Testis (tissue), 3 donors: Measurements from ENCODE around the gene OR5M10. TPM values are rescaled to one million over a fixed set of nuclear protein-coding genes. Genes with fewer than 3 reads are reported as not detected.
"Not testable (repeated sequence)": the region's sequence is repeated elsewhere in the genome, so short reads cannot be mapped to it uniquely, and the experiment has no call there.

Experiments used
- DNase-seq: peaks from one replicate; pipeline ENCODE4 v3.0.0-alpha.2; 2019
- H3K27ac ChIP-seq, 2 donors: fragments of 200-600 bp; sonication (generic); one replicate each; pipeline ENCODE4 v1.5.1; 2019
- H3K27me3 ChIP-seq: fragments of 200-600 bp; sonication (generic); one replicate; pipeline ENCODE4 v1.5.1; 2019
- H3K36me3 ChIP-seq: fragments of 200-600 bp; sonication (generic); one replicate; pipeline ENCODE4 v1.5.1; 2017; ENCODE audit warnings: low read depth; ENCODE audit errors: missing control alignments
- H3K4me1 ChIP-seq: fragments of 200-600 bp; sonication (generic); one replicate; pipeline ENCODE4 v1.5.1; 2019
- H3K4me3 ChIP-seq, 2 donors: fragments of 200-600 bp; sonication (generic); one replicate each; pipeline ENCODE4 v1.5.1; 2017 to 2019
- H3K9me3 ChIP-seq: fragments of 200-600 bp; sonication (generic); one replicate; pipeline ENCODE4 v1.5.1; 2017
- CTCF ChIP-seq, 3 experiments: fragments of 450-650 bp in 2 of 3; fragments of 200-600 bp in 1 of 3; sonication (generic) in 1 of 3; IDR thresholded peaks; one replicate each; pipeline ENCODE4 v1.5.1; 2016 to 2019; ENCODE audit warnings: antibody characterized with exemption in 3 of 3, mild to moderate bottlenecking in 2 of 3, moderate library complexity in 1 of 3
- POLR2A ChIP-seq: fragments of 450-650 bp; IDR thresholded peaks from one replicate; pipeline ENCODE4 v1.6.1; 2017; ENCODE audit warnings: antibody characterized with exemption, mild to moderate bottlenecking, moderate library complexity
- WGBS, 2 donors: methylation state at CpG; one replicate each; pipeline ENCODE4 v1.1.5; 2018; 5-methylcytosine and 5-hydroxymethylcytosine counted together
- intact Hi-C: fragments of 100-400 bp; cut with DNase I; formaldehyde crosslinking; loops from one replicate; pipeline ENCODE4 v1.15.1; 2023; ENCODE audit warnings: low total_unique reads
- polyA plus RNA-seq: library from polyadenylated mRNA; stranded (reverse); fragments of 350-450 nt; fragmentation: Illumina TruSeq; extraction: RNeasy Lipid Tissue Mini Kit (QIAGEN cat#74804); gene quantifications from one replicate; pipeline ENCODE4 v1.2.3, GENCODE V29; 2014; ENCODE audit warnings: low read depth, low replicate concordance; ENCODE audit not compliant: insufficient read depth
- total RNA-seq, 2 donors: library from RNA; depleted of rRNA; stranded (reverse); fragments of >200 nt; gene quantifications; one replicate each; pipeline ENCODE4 v1.2.3, GENCODE V29; 2016

Gene OR5M10
- total and polyA plus RNA-seq, 3 donors from 2014 or later: not detected

GRCh38 chr11:56558574-56558973 lies 18.9 kb downstream of the OR5M10 start:
- no peaks in the 10 kb centered on the region for H3K36me3 ChIP-seq
- no peaks in the 10 kb centered on the region for H3K9me3 ChIP-seq
- intact Hi-C loops: no loop called here
- H3K27me3 ChIP-seq: no peaks in the 10 kb centered on the region
- no peak overlapping the region for H3K27ac ChIP-seq
- no peaks in the 10 kb centered on the region for H3K4me1 ChIP-seq
- TF ChIP-seq CTCF (IDR thresholded peaks at IDR 0.05) (no peak), POLR2A (no peak)
- DNase-seq: no peak
- WGBS, 2 donors: 66 to 85% methylated on average over 6 of the region's 6 CpGs
- H3K4me3 ChIP-seq: no peak overlapping the region

- H3K36me3 ChIP-seq, H3K4me3 ChIP-seq, H3K27me3 ChIP-seq, DNase-seq, H3K27ac ChIP-seq, H3K9me3 ChIP-seq, H3K4me1 ChIP-seq, intact Hi-C loops: not testable (repeated sequence)
- 72 to 77% methylated on average over 13 of the region's 13 CpGs for WGBS, 2 donors
Measured at GRCh38 chr11:56554691-56555090, 22.8 kb downstream of the OR5M10 start.

- 96 to 99% methylated on average over 6 of the region's 6 CpGs for WGBS, 2 donors
- no peaks in the 10 kb centered on the region for H3K9me3 ChIP-seq
- TF ChIP-seq CTCF (IDR thresholded peaks at IDR 0.05) (no peak), POLR2A (no peak)
- H3K36me3 ChIP-seq: no peaks in the 10 kb centered on the region
- H3K27me3 ChIP-seq: no peaks in the 10 kb centered on the region
- no peak overlapping the region for H3K4me3 ChIP-seq
- no peaks in the 10 kb centered on the region for H3K4me1 ChIP-seq
- no peak for DNase-seq
- no peak overlapping the region for H3K27ac ChIP-seq
- intact Hi-C loops: no loop called here
Measured at GRCh38 chr11:56545531-56545930, 32.0 kb downstream of the OR5M10 start.

- no peaks in the 10 kb centered on the region for H3K27me3 ChIP-seq
- DNase-seq: no peak
- H3K4me3 ChIP-seq: no peak overlapping the region
- intact Hi-C loops: no loop called here
- WGBS, 2 donors: 93 to 95% methylated on average over 1 of the region's 1 CpG
- no peaks in the 10 kb centered on the region for H3K4me1 ChIP-seq
- TF ChIP-seq POLR2A: no peak
- no peak for TF ChIP-seq CTCF (IDR thresholded peaks at IDR 0.05)
- H3K27ac ChIP-seq: no peak overlapping the region
- H3K36me3 ChIP-seq: no peaks in the 10 kb centered on the region
- H3K9me3 ChIP-seq: no peaks in the 10 kb centered on the region
Measured at GRCh38 chr11:56543739-56544138, 33.8 kb downstream of the OR5M10 start.

GRCh38 chr11:56543157-56543556 lies 34.4 kb downstream of the OR5M10 start, which contains the start of gene OR5M11:
OR5M11 (minus strand) TSS chr11:56543257; CDS start chr11:56543257, 0 bp downstream.
- Histone ChIP-seq H3K4me1 (no peaks in the 10 kb centered on the region), H3K27me3 (no peaks in the 10 kb centered on the region), H3K36me3 (no peaks in the 10 kb centered on the region), H3K27ac (no peak within 1 kb of the TSS), H3K4me3 (no peak within 1 kb of the TSS), H3K9me3 (no peaks in the 10 kb centered on the region)
- 89 to 93% methylated on average over 2 of the region's 2 CpGs for WGBS, 2 donors
- no peak for TF ChIP-seq CTCF (IDR thresholded peaks at IDR 0.05)
- TF ChIP-seq POLR2A: no peak
- no peak for DNase-seq
- intact Hi-C loops: no loop called here
